Body of pancreas (tissue), 4 donors: ENCODE measurements around the gene APOM. TPM values are rescaled to one million over a fixed set of nuclear protein-coding genes. Genes with fewer than 3 reads are reported as not detected.

ENCODE experiments used
- ATAC-seq: fragments of 150-250 bp; one replicate; pipeline ENCODE4 v1.9.1; 2016
- DNase-seq, 4 donors: peaks; one replicate each; pipeline ENCODE4 v3.0.0-alpha.2; 2019
- H3K27ac ChIP-seq, 4 donors: fragments of 200-600 bp; sonication (generic); 1 replicate in 3 of 4; 2 replicates in 1 of 4; pipeline versions ENCODE4 v1.5.1 to v1.6.1; 2016 to 2019; ENCODE audit warnings: mild to moderate bottlenecking in 1 of 4, mixed read lengths in 1 of 4, moderate library complexity in 1 of 4
- H3K27me3 ChIP-seq, 2 donors: fragments of 200-600 bp; sonication (generic); one replicate each; pipeline ENCODE4 v1.6.0; 2016; ENCODE audit warnings: mild to moderate bottlenecking in 1 of 2
- H3K36me3 ChIP-seq, 2 donors: fragments of 200-600 bp; sonication (generic); replicated peaks in 1 of 2; 2 replicates each; pipeline ENCODE4 v1.5.1; 2016; ENCODE audit warnings: low read depth in 2 of 2; ENCODE audit not compliant: insufficient read depth in 1 of 2
- H3K4me1 ChIP-seq: fragments of 200-600 bp; sonication (generic); one replicate; pipeline ENCODE4 v1.6.0; 2016
- H3K4me3 ChIP-seq, 2 donors: fragments of 200-600 bp; sonication (generic); 1 replicate in 1 of 2; 2 replicates in 1 of 2; pipeline ENCODE4 v1.5.1; 2016 to 2019
- H3K9me3 ChIP-seq, 3 donors: fragments of 200-600 bp; sonication (generic); 1 replicate in 2 of 3; 2 replicates in 1 of 3; pipeline ENCODE4 v1.5.1; 2016
- CTCF ChIP-seq, 7 experiments: fragments of 450-650 bp in 4 of 7; fragments of 200-600 bp in 3 of 7; sonication (generic) in 3 of 7; IDR thresholded peaks; one replicate each; pipeline ENCODE4 v1.5.1; 2016 to 2019; ENCODE audit warnings: antibody characterized with exemption in 7 of 7
- POLR2A ChIP-seq, 3 donors: fragments of 450-650 bp; IDR thresholded peaks; one replicate each; pipeline ENCODE4 v1.6.1; 2016; ENCODE audit warnings: antibody characterized with exemption in 3 of 3, mild to moderate bottlenecking in 2 of 3
- WGBS, 2 donors: methylation state at CpG; one replicate each; pipeline ENCODE4 v1.1.5; 2017; 5-methylcytosine and 5-hydroxymethylcytosine counted together
- intact Hi-C: fragments of 100-400 bp; cut with DNase I; formaldehyde crosslinking; loops from one replicate; pipeline ENCODE4 v1.15.1; 2023
- total RNA-seq, 2 donors: library from RNA; depleted of rRNA; stranded (reverse); fragments of >200 nt; gene quantifications; one replicate each; pipeline ENCODE4 v1.1.0, GENCODE V29; 2016

APOM gene
- total RNA-seq, 2 donors from 2014 or later, result 1.6 TPM; not detected in 1

- Histone ChIP-seq H3K9me3 (no peaks in the 10 kb centered on the region), H3K4me1 (peaks cover 51% of the 10 kb centered on the region), H3K4me3 (no peak overlapping the region), H3K36me3 (peaks cover 0 to 5% of the 10 kb centered on the region in 2 donors), H3K27ac (no peak overlapping the region), H3K27me3 (no peaks in the 10 kb centered on the region)
- DNase-seq, result no peak
- intact Hi-C loops, result no loop called here
- no peak for ATAC-seq
- no peak for TF ChIP-seq CTCF (IDR thresholded peaks at IDR 0.05)
- WGBS, 2 donors, result 84% methylated on average over 8 of the region's 8 CpGs
These were observed 933 bp upstream of the APOM start for GRCh38 chr6:31654574-31655348.

- TF ChIP-seq CTCF (IDR thresholded peaks at IDR 0.05), result no peak
- no peak for TF ChIP-seq POLR2A (IDR thresholded peaks at IDR 0.05)
- intact Hi-C loops, result no loop called here
- Histone ChIP-seq H3K9me3 (no peaks in the 10 kb centered on the region), H3K36me3 (peaks cover 0 to 5% of the 10 kb centered on the region in 2 donors), H3K4me3 (no peak overlapping the region), H3K27me3 (no peaks in the 10 kb centered on the region), H3K4me1 (peaks cover 51% of the 10 kb centered on the region), H3K27ac (no peak overlapping the region)
- ATAC-seq, result no peak
- 68 to 78% methylated on average over 4 to 6 of the region's 6 CpGs for WGBS, 2 donors
- DNase-seq, result no peak
These were observed 1.9 kb downstream of the APOM start for GRCh38 chr6:31657406-31658157.

- no peaks in the 10 kb centered on the region for H3K9me3 ChIP-seq
- H3K27me3 ChIP-seq, result no peaks in the 10 kb centered on the region
- H3K4me1 ChIP-seq, result peaks cover 56% of the 10 kb centered on the region
- DNase-seq (no peak), ATAC-seq (no peak)
- 72% methylated on average over 4 of the region's 4 CpGs for WGBS, 2 donors
- intact Hi-C loops, result no loop called here
- no peak overlapping the region for H3K4me3 ChIP-seq
- H3K27ac ChIP-seq, result no peak overlapping the region
- TF ChIP-seq POLR2A (IDR thresholded peaks at IDR 0.05), result no peak
- no peak for TF ChIP-seq CTCF (IDR thresholded peaks at IDR 0.05)
- H3K36me3 ChIP-seq, result peaks cover 0 to 5% of the 10 kb centered on the region in 2 donors
These were observed 2.5 kb downstream of the APOM start for GRCh38 chr6:31658158-31658688.

- no peak for DNase-seq
- TF ChIP-seq CTCF (IDR thresholded peaks at IDR 0.05) (no peak), POLR2A (IDR thresholded peaks at IDR 0.05) (no peak)
- no peaks in the 10 kb centered on the region for H3K9me3 ChIP-seq
- peak overlapping the region; percentile 44 to 81 for H3K4me3 ChIP-seq
- H3K4me1 ChIP-seq, result peaks cover 59% of the 10 kb centered on the region
- 55 to 73% methylated on average over 7 to 11 of the region's 13 CpGs for WGBS, 2 donors
- no peaks in the 10 kb centered on the region for H3K27me3 ChIP-seq
- H3K27ac ChIP-seq, result peak overlapping the region in 3 of 4 donors; percentile 85 to 89 (median 86)
- H3K36me3 ChIP-seq, result peaks cover 0 to 5% of the 10 kb centered on the region in 2 donors
- intact Hi-C loops, result no loop called here
- no peak for ATAC-seq
These were observed 3.4 kb downstream of the APOM start for GRCh38 chr6:31658983-31659648.
